H9 (cell line): ENCODE data around the gene POP4. TPM values are rescaled to one million over a fixed set of nuclear protein-coding genes. Genes with fewer than 3 reads are reported as not detected.

Experiments
- DNase-seq: peaks from one replicate; pipeline ENCODE4 v3.0.0-alpha.2; 2017
- H2AFZ ChIP-seq: one replicate; pipeline ENCODE4 v1.6.1; 2013; ENCODE audit warnings: mild to moderate bottlenecking, low read length, control low read depth, moderate library complexity
- H2AK5ac ChIP-seq: 2 replicates; pipeline ENCODE4 v1.6.1; 2013; ENCODE audit warnings: low read length, control low read depth, mixed read lengths; ENCODE audit not compliant: insufficient read length
- H2BK120ac ChIP-seq: one replicate; pipeline ENCODE4 v1.6.1; 2013; ENCODE audit warnings: low read depth, mild to moderate bottlenecking, low read length, control low read depth, inconsistent platforms; ENCODE audit not compliant: poor library complexity, severe bottlenecking
- H2BK12ac ChIP-seq: 2 replicates; pipeline ENCODE4 v1.6.1; 2013; ENCODE audit warnings: low read length, control low read depth, mixed read lengths, low read depth; ENCODE audit not compliant: insufficient read length
- H2BK15ac ChIP-seq: 2 replicates; pipeline ENCODE4 v1.6.1; 2013; ENCODE audit warnings: low read depth, low read length, control low read depth
- H2BK20ac ChIP-seq: one replicate; pipeline ENCODE4 v1.6.1; 2013; ENCODE audit warnings: low read depth, mild to moderate bottlenecking, low read length, control low read depth, inconsistent platforms; ENCODE audit not compliant: poor library complexity, severe bottlenecking
- H2BK5ac ChIP-seq: 2 replicates; pipeline ENCODE4 v1.6.1; 2013; ENCODE audit warnings: low read length, control low read depth, mixed read lengths; ENCODE audit not compliant: insufficient read length
- H3K14ac ChIP-seq: 2 replicates; pipeline ENCODE4 v1.6.1; 2013; ENCODE audit warnings: low read length, control low read depth; ENCODE audit not compliant: insufficient read depth
- H3K18ac ChIP-seq: 2 replicates; pipeline ENCODE4 v1.6.1; 2013; ENCODE audit warnings: low read depth, mild to moderate bottlenecking, mixed read lengths, low read length, control low read depth; ENCODE audit not compliant: insufficient read length
- H3K23ac ChIP-seq: 2 replicates; pipeline ENCODE4 v1.6.1; 2013; ENCODE audit warnings: low read length, control low read depth, mixed read lengths, low read depth; ENCODE audit not compliant: insufficient read length
- H3K23me2 ChIP-seq: 2 replicates; pipeline ENCODE4 v1.6.1; 2013; ENCODE audit warnings: low read depth, mild to moderate bottlenecking, mixed read lengths, low read length, control low read depth; ENCODE audit not compliant: insufficient read length, poor library complexity, severe bottlenecking
- H3K27ac ChIP-seq: 2 replicates; pipeline ENCODE4 v1.5.1; 2013; ENCODE audit warnings: low read length, control low read depth, mixed read lengths, low read depth; ENCODE audit not compliant: insufficient read length
- H3K27me3 ChIP-seq: 2 replicates; pipeline ENCODE4 v1.6.1; 2013; ENCODE audit warnings: low read length, control low read depth, inconsistent platforms; ENCODE audit not compliant: insufficient read depth
- H3K4ac ChIP-seq: 2 replicates; pipeline ENCODE4 v1.6.1; 2013; ENCODE audit warnings: low read depth, mild to moderate bottlenecking, control low read depth, inconsistent platforms, low read length, moderate library complexity
- H3K4me1 ChIP-seq: 2 replicates; pipeline ENCODE4 v1.6.1; 2013; ENCODE audit warnings: low read length, control low read depth, inconsistent platforms; ENCODE audit not compliant: insufficient read depth
- H3K4me2 ChIP-seq: 2 replicates; pipeline ENCODE4 v1.6.1; 2013; ENCODE audit warnings: low read length, control low read depth, mixed read lengths; ENCODE audit not compliant: insufficient read length, insufficient read depth
- H3K56ac ChIP-seq: 2 replicates; pipeline ENCODE4 v1.6.1; 2013; ENCODE audit warnings: low read depth, mild to moderate bottlenecking, mixed read lengths, low read length, control low read depth; ENCODE audit not compliant: insufficient read length
- H3K79me1 ChIP-seq: 2 replicates; pipeline ENCODE4 v1.6.1; 2013; ENCODE audit warnings: low read depth, mild to moderate bottlenecking, moderate library complexity, low read length, control low read depth, inconsistent platforms; ENCODE audit not compliant: insufficient read depth, poor library complexity, severe bottlenecking
- H3K79me2 ChIP-seq: 2 replicates; pipeline ENCODE4 v1.6.1; 2013; ENCODE audit warnings: low read length, control low read depth, inconsistent platforms; ENCODE audit not compliant: insufficient read depth
- H3K9ac ChIP-seq: 2 replicates; pipeline ENCODE4 v1.6.1; 2013; ENCODE audit warnings: low read length, control low read depth, mixed read lengths; ENCODE audit not compliant: insufficient read length; ENCODE audit errors: extremely low read depth
- H3K9me3 ChIP-seq: one replicate; pipeline ENCODE4 v1.6.1; 2013; ENCODE audit warnings: low read depth, low read length, inconsistent platforms; ENCODE audit not compliant: control insufficient read depth
- H3T11ph ChIP-seq: one replicate; pipeline ENCODE4 v1.6.1; 2013; ENCODE audit warnings: mild to moderate bottlenecking, low read length, control low read depth, inconsistent platforms
- H4K20me1 ChIP-seq: one replicate; pipeline ENCODE4 v1.6.1; 2013; ENCODE audit not compliant: control insufficient read depth, insufficient read length, insufficient read depth
- H4K5ac ChIP-seq: 2 replicates; pipeline ENCODE4 v1.6.1; 2013; ENCODE audit warnings: low read depth, mild to moderate bottlenecking, mixed read lengths, low read length, control low read depth; ENCODE audit not compliant: insufficient read length
- H4K8ac ChIP-seq: replicated peaks from 2 replicates; pipeline ENCODE4 v1.6.1; 2013; ENCODE audit warnings: low read length, control low read depth, mixed read lengths, low read depth; ENCODE audit not compliant: insufficient read length
- H4K91ac ChIP-seq: 2 replicates; pipeline ENCODE4 v1.6.1; 2013; ENCODE audit warnings: low read depth, mild to moderate bottlenecking, moderate library complexity, mixed read lengths, low read length, control low read depth; ENCODE audit not compliant: insufficient read length
- H3K27ac Mint-ChIP-seq, 3 experiments: 2 replicates in 2 of 3; 3 replicates in 1 of 3; pipeline ENCODE4 v1.8.0; 2020 to 2021; ENCODE audit warnings: mixed read lengths in 3 of 3, mild to moderate bottlenecking in 1 of 3, moderate library complexity in 1 of 3
- H3K27me3 Mint-ChIP-seq: 2 replicates; pipeline ENCODE4 v1.8.0; 2021; ENCODE audit warnings: low read depth, mild to moderate bottlenecking, moderate library complexity, mixed read lengths
- H3K36me3 Mint-ChIP-seq, 3 experiments: 2 replicates in 2 of 3; 3 replicates in 1 of 3; pipeline ENCODE4 v1.8.0; 2020 to 2021; ENCODE audit warnings: low read depth in 3 of 3, mixed read lengths in 3 of 3; ENCODE audit not compliant: insufficient read depth in 1 of 3
- H3K4me1 Mint-ChIP-seq, 2 experiments: 2 replicates each; pipeline ENCODE4 v1.8.0; 2020; ENCODE audit warnings: mixed read lengths in 2 of 2
- H3K4me3 Mint-ChIP-seq, 2 experiments: 2 replicates in 1 of 2; 3 replicates in 1 of 2; pipeline ENCODE4 v1.8.0; 2020 to 2021; ENCODE audit warnings: mild to moderate bottlenecking in 2 of 2, mixed read lengths in 2 of 2, moderate library complexity in 1 of 2
- H3K9me3 Mint-ChIP-seq, 2 experiments: 2 replicates in 1 of 2; 3 replicates in 1 of 2; pipeline ENCODE4 v1.8.0; 2020; ENCODE audit warnings: mild to moderate bottlenecking in 2 of 2, mixed read lengths in 2 of 2, moderate library complexity in 1 of 2
- WGBS: extraction: QIAGEN DNeasy Blood & Tissue Kit; methylation state at CpG from one replicate; pipeline ENCODE4 v1.1.7; 2013; ENCODE audit warnings: missing lambda C conversion rate, low lambda C conversion rate, mixed read lengths; ENCODE audit not compliant: insufficient read length; ENCODE audit errors: extremely low coverage; 5-methylcytosine and 5-hydroxymethylcytosine counted together
- total RNA-seq: library from RNA; stranded (reverse); gene quantifications from 2 replicates; pipeline ENCODE4 v1.2.1, GENCODE V29; 2021
- TF ChIP-seq, protein P1 (sequence below): fragments of 200-600 bp; sonication (generic); conservative IDR thresholded peaks from 3 replicates; pipeline ENCODE4 v1.8.0; 2021; ENCODE audit warnings: antibody characterized with exemption, mild to moderate bottlenecking

Gene POP4
- total RNA-seq, 1 experiment from 2014 or later = 51.4 TPM

DNA sequence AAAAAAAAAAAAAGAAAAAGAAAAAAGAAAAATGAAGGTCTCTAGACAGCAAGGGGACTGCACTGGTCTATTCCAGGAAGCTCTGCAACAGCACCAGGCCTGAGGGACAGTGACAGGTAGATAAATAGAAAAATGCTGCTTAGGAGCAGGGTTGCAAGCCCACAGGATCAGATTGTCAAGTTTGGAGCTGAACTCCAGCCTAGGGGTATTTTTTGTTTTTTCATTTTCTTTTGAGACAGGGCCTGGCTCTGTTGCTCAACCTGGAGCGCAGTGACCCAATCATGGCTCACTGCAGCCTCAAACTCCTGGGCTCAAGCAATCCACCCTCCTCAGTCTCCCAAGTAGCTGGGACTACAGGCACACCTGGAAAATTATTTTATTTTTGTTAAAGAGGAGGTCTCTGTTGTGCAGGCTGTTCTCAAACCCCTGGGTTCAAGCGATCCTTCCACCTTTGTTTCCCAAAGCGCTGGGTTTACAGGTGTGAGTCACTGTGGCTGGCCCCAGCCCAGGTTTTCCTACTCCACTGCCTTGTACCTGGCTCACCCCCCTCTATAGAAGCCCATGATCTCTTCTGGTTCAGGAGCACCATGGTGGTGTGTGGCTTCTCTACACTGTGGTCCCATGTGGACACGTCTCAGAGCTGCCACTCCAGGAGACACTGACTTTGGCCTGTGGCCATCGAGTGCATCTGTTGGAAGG lies 23.9 kb downstream of the POP4 start:
- Histone ChIP-seq H4K20me1 (no peaks in the 10 kb centered on the region), H3T11ph (no peak overlapping the region), H2AK5ac (no peak overlapping the region), H4K8ac (no peak overlapping the region), H3K27me3 (no peaks in the 10 kb centered on the region), H2BK15ac (no peak overlapping the region), H4K91ac (no peak overlapping the region), H3K27ac (no peak overlapping the region), H3K79me2 (no peaks in the 10 kb centered on the region), H3K56ac (no peak overlapping the region), H2BK20ac (no peak overlapping the region), H3K4me1 (no peaks in the 10 kb centered on the region), H3K23me2 (no peaks in the 10 kb centered on the region), H2BK120ac (no peak overlapping the region), H3K4ac (no peak overlapping the region), H3K23ac (no peak overlapping the region), H2AFZ (no peak overlapping the region), H4K5ac (no peak overlapping the region), H3K9ac (no peak overlapping the region), H3K9me3 (no peaks in the 10 kb centered on the region), H3K14ac (no peak overlapping the region), H2BK5ac (no peak overlapping the region), H3K4me2 (no peak overlapping the region), H2BK12ac (no peak overlapping the region), H3K79me1 (no peaks in the 10 kb centered on the region), H3K18ac (no peak overlapping the region)
- H3K4me1 Mint-ChIP-seq = peaks cover 6 to 15% of the 10 kb centered on the region in 2 experiments
- no peaks in the 10 kb centered on the region; a peak in 1 of 5 replicates for H3K9me3 Mint-ChIP-seq
- H3K36me3 Mint-ChIP-seq = no peaks in the 10 kb centered on the region
- TF ChIP-seq, protein P1, sequence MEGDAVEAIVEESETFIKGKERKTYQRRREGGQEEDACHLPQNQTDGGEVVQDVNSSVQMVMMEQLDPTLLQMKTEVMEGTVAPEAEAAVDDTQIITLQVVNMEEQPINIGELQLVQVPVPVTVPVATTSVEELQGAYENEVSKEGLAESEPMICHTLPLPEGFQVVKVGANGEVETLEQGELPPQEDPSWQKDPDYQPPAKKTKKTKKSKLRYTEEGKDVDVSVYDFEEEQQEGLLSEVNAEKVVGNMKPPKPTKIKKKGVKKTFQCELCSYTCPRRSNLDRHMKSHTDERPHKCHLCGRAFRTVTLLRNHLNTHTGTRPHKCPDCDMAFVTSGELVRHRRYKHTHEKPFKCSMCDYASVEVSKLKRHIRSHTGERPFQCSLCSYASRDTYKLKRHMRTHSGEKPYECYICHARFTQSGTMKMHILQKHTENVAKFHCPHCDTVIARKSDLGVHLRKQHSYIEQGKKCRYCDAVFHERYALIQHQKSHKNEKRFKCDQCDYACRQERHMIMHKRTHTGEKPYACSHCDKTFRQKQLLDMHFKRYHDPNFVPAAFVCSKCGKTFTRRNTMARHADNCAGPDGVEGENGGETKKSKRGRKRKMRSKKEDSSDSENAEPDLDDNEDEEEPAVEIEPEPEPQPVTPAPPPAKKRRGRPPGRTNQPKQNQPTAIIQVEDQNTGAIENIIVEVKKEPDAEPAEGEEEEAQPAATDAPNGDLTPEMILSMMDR = no peak
- no peaks in the 10 kb centered on the region for H3K27me3 Mint-ChIP-seq
- no CpG with 5 or more reads among the region's 5 CpGs for WGBS
- H3K27ac Mint-ChIP-seq = no peak overlapping the region
- DNase-seq = no peak
- no peak overlapping the region for H3K4me3 Mint-ChIP-seq
